Fibroblast of skin of scalp (primary cell): ENCODE measurements around the gene TMEM185B.

Experiments
- DNase-seq: peaks from one replicate; pipeline ENCODE4 v3.0.0-alpha.2; 2013

TMEM185B gene

GRCh38 chr2:120230515-120231471 is 7.6 kb upstream of the TMEM185B start:
- DNase-seq = no peak

- DNase-seq = no peak
These were observed 6.1 kb upstream of the TMEM185B start for GRCh38 chr2:120229341-120229740.

GRCh38 chr2:120228503-120228902 is 5.3 kb upstream of the TMEM185B start:
- no peak for DNase-seq

- no peak for DNase-seq
These were observed 4.2 kb upstream of the TMEM185B start for GRCh38 chr2:120227111-120227991.

GRCh38 chr2:120226316-120226715 is 3.1 kb upstream of the TMEM185B start:
- DNase-seq = no peak

- DNase-seq = no peak
These were observed 2.4 kb upstream of the TMEM185B start for GRCh38 chr2:120225549-120226065.

- DNase-seq = no peak
These were observed 1.7 kb upstream of the TMEM185B start for GRCh38 chr2:120224735-120225548.

- no peak for DNase-seq
These were observed 1.1 kb upstream of the TMEM185B start for GRCh38 chr2:120224256-120224655.

- no peak for DNase-seq
These were observed 790 bp downstream of the TMEM185B start for GRCh38 chr2:120222186-120223033.

- DNase-seq = no peak
These were observed 1.6 kb downstream of the TMEM185B start for GRCh38 chr2:120221616-120222015.

- DNase-seq = no peak
These were observed 2.4 kb downstream of the TMEM185B start for GRCh38 chr2:120220756-120221155.

GRCh38 chr2:120219766-120220165 is 3.4 kb downstream of the TMEM185B start:
- no peak for DNase-seq

GRCh38 chr2:120219291-120219690 is 3.9 kb downstream of the TMEM185B start:
- no peak for DNase-seq

GRCh38 chr2:120218181-120218580 is 5.0 kb downstream of the TMEM185B start:
- DNase-seq = no peak

GRCh38 chr2:120210270-120210693 is 12.9 kb downstream of the TMEM185B start:
- DNase-seq = no peak

- DNase-seq = no peak
These were observed 13.6 kb downstream of the TMEM185B start for GRCh38 chr2:120209427-120210269.

GRCh38 chr2:120208381-120209353 is 14.5 kb downstream of the TMEM185B start:
- DNase-seq = no peak

GRCh38 chr2:120206022-120206581 is 17.1 kb downstream of the TMEM185B start:
- DNase-seq = peak; percentile 7
